Breast epithelium (tissue), 4 donors: Measurements from ENCODE around the gene RFTN1. TPM values are rescaled to one million over a fixed set of nuclear protein-coding genes. Genes with fewer than 3 reads are reported as not detected.
"Not testable (repeated sequence)": the region's sequence is repeated elsewhere in the genome, so short reads cannot be mapped to it uniquely, and the experiment has no call there.

Source experiments
- DNase-seq, 2 donors: peaks; one replicate each; pipeline ENCODE4 v3.0.0-alpha.2; 2019; ENCODE audit warnings: low spot score in 2 of 2
- H3K27ac ChIP-seq, 2 donors: fragments of 200-600 bp; sonication (generic) in 1 of 2; one replicate each; pipeline ENCODE4 v1.5.1; 2016 to 2019; ENCODE audit warnings: mild to moderate bottlenecking in 1 of 2
- H3K27me3 ChIP-seq, 2 donors: fragments of 200-600 bp; sonication (generic) in 1 of 2; one replicate each; pipeline versions ENCODE4 v1.5.1 to v1.6.0; 2017 to 2019; ENCODE audit warnings: control low read depth in 1 of 2, mild to moderate bottlenecking in 1 of 2
- H3K36me3 ChIP-seq: fragments of 200-600 bp; one replicate; pipeline ENCODE4 v1.5.1; 2019
- H3K4me1 ChIP-seq, 2 donors: fragments of 200-600 bp; sonication (generic); one replicate each; pipeline ENCODE4 v1.5.1; 2016 to 2019; ENCODE audit warnings: control low read depth in 1 of 2
- H3K4me3 ChIP-seq, 3 donors: fragments of 200-600 bp; sonication (generic); 1 replicate in 2 of 3; 2 replicates in 1 of 3; pipeline ENCODE4 v1.5.1; 2016 to 2019; ENCODE audit warnings: mild to moderate bottlenecking in 3 of 3, moderate library complexity in 2 of 3
- H3K9me3 ChIP-seq, 2 donors: fragments of 200-600 bp; sonication (generic) in 1 of 2; one replicate each; pipeline ENCODE4 v1.5.1; 2016 to 2019; ENCODE audit warnings: control low read depth in 1 of 2
- POLR2A ChIP-seq: fragments of 450-650 bp; IDR thresholded peaks from one replicate; pipeline ENCODE4 v1.6.1; 2016; ENCODE audit warnings: antibody characterized with exemption, mild to moderate bottlenecking, moderate library complexity
- POLR2AphosphoS5 ChIP-seq, 3 donors: sonication (generic); formaldehyde crosslinking; IDR thresholded peaks; one replicate each; pipeline ENCODE4 v1.6.1; 2017; ENCODE audit warnings: antibody characterized with exemption in 3 of 3
- intact Hi-C: fragments of 100-400 bp; cut with DNase I; formaldehyde crosslinking; loops from one replicate; pipeline ENCODE4 v1.15.1; 2023; ENCODE audit warnings: low total_unique reads
- total RNA-seq, 3 donors: library from RNA; depleted of rRNA; stranded (reverse); fragments of >200 nt; gene quantifications; one replicate each; pipeline ENCODE4 v1.1.0, GENCODE V29; 2016
- TF ChIP-seq, protein P1 (sequence below), 3 donors: fragments of 450-650 bp; IDR thresholded peaks; one replicate each; pipeline ENCODE4 v1.5.1; 2016 to 2017; ENCODE audit warnings: antibody characterized with exemption in 3 of 3, mild to moderate bottlenecking in 3 of 3, moderate library complexity in 3 of 3

RFTN1 gene
- total RNA-seq, 3 donors from 2014 or later, result 13.9 to 108 (median 29.5) TPM

DNA sequence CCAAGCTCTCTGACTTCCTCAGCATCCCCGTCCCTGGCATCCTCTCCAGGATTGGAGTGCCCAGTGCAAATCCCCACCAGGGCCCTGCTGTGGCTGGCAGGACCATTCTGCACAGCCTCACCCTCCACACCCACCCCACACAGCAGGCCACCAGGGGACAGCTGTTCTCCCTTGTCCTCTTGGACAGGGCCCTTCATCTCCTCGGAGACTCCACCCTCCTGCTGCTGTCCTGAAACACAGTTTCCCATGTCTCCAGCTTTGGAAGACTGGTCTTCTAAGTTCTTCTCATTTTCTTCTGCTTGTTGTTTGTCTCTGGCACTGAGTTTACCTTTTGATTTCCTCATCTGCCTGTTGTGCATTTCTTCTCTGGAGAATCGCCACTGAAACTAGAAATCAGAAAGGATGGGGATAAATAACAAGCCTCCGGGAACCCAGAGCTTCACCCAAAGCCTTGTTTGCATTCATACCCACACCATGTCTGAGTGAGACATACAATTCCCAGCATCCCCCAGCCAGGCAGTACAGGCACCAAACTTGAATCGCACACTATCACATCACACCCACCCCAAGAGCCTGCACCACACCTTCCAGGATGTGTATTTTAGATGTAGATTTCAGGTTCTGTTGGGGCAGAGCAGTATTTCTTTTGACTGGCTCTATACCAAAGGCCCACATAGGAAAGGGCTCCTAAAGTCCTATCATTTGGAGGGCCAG is 196.5 kb downstream of the RFTN1 start:
- Histone ChIP-seq H3K27me3 (no peaks in the 10 kb centered on the region), H3K27ac (no peak overlapping the region), H3K36me3 (no peaks in the 10 kb centered on the region), H3K9me3 (no peaks in the 10 kb centered on the region), H3K4me3 (no peak overlapping the region), H3K4me1 (peaks cover 0 to 5% of the 10 kb centered on the region in 2 donors)
- intact Hi-C loops, result loop anchor here (5.0 kb wide), 1 partner anchor 1975 kb away; no protein-coding TSS in a partner anchor
- no peak for TF ChIP-seq POLR2A
- TF ChIP-seq POLR2AphosphoS5 (IDR thresholded peaks at IDR 0.05), result no peak
- DNase-seq, result no peak

DNA sequence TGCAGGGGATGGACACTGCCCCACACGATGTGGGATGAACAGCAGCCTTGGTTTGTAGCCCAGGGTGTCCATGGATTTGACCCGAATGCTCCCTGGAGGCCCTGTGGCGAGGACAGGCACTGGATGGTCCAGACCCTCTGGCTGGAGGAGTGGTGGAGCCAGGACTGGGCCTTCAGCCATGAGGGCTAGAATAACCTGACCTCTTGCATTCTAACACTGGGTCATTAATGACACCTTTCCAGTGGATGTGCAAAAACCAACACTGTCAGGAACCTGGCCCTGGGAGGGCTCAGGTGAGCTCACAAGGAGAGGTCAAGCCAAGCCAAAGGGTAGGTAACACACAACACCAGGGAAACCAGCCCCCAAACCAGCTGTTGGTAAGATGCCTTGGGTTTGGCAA is 197.1 kb downstream of the RFTN1 start:
- Histone ChIP-seq H3K36me3 (no peaks in the 10 kb centered on the region), H3K27me3 (no peaks in the 10 kb centered on the region), H3K4me3 (no peak overlapping the region), H3K27ac (no peak overlapping the region), H3K4me1 (peaks cover 0 to 11% of the 10 kb centered on the region in 2 donors), H3K9me3 (no peaks in the 10 kb centered on the region)
- no peak for DNase-seq
- intact Hi-C loops, result loop anchor here (5.0 kb wide), 1 partner anchor 1976 kb away; no protein-coding TSS in a partner anchor
- no peak for TF ChIP-seq POLR2AphosphoS5 (IDR thresholded peaks at IDR 0.05)
- TF ChIP-seq, protein P1, sequence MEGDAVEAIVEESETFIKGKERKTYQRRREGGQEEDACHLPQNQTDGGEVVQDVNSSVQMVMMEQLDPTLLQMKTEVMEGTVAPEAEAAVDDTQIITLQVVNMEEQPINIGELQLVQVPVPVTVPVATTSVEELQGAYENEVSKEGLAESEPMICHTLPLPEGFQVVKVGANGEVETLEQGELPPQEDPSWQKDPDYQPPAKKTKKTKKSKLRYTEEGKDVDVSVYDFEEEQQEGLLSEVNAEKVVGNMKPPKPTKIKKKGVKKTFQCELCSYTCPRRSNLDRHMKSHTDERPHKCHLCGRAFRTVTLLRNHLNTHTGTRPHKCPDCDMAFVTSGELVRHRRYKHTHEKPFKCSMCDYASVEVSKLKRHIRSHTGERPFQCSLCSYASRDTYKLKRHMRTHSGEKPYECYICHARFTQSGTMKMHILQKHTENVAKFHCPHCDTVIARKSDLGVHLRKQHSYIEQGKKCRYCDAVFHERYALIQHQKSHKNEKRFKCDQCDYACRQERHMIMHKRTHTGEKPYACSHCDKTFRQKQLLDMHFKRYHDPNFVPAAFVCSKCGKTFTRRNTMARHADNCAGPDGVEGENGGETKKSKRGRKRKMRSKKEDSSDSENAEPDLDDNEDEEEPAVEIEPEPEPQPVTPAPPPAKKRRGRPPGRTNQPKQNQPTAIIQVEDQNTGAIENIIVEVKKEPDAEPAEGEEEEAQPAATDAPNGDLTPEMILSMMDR (IDR thresholded peaks at IDR 0.05), result no peak
- TF ChIP-seq POLR2A, result no peak

DNA sequence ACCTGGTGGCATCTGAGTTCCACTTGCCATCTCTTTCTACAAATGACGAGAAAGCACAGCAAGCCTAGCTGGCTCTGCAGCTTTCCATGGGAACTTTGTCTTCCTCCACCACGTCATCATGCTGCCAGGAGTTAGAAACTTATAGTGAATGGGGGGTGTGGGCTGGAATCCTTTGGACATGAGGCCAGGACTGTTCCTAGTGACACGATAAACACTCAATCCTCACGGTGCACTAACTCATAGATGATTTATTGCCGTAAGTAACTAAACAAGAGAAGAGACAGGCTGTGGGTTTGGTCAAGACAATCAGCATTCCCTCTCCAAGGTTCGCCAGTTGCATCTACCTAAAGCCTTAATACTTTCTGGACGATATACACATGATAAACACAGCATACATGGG is 197.9 kb downstream of the RFTN1 start:
- Histone ChIP-seq H3K4me1 (peaks cover 0 to 12% of the 10 kb centered on the region in 2 donors), H3K4me3 (no peak overlapping the region), H3K27me3 (no peaks in the 10 kb centered on the region), H3K9me3 (no peaks in the 10 kb centered on the region), H3K27ac (no peak overlapping the region), H3K36me3 (no peaks in the 10 kb centered on the region)
- intact Hi-C loops, result loop anchor here (5.0 kb wide), 1 partner anchor 1977 kb away; no protein-coding TSS in a partner anchor
- DNase-seq, result no peak
- TF ChIP-seq, protein P1 (IDR thresholded peaks at IDR 0.05), result no peak
- TF ChIP-seq POLR2A (no peak), POLR2AphosphoS5 (IDR thresholded peaks at IDR 0.05) (no peak)

DNA sequence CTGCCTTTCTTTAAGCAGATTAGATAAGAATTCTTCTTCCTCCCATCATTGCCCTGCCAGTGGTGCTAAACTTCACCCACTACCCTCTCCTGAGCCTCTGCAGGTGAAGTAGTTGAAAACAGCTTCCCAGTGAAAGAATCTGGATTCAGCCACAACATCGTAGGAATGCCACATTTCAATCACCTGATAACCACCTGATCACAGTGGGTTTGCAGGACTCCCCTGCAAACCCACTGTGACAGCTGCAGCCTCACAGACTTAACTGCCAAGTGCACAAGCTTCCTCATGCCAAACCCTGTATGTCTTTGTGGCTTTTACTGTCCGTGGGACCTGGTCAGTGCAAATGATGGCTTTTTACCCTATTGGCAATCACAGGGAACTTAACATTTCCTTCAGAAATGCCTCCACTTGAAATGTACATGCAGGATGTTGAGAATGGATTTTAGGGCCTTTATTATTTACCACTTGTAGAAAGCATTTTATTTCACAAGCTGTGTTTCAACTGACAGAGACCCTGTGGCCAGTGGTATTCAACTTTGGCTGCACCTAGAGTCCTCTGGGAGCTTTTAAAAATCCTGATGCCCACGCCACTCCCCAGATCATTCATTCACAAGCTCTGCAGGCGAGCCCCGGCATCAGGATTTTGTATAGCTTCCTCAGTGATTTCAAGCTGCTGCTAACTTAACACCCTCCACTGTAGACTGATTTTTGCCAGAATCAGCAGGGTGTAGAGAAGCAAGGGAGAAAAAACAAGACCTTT is 199.4 kb downstream of the RFTN1 start:
- no peak for DNase-seq
- H3K4me3 ChIP-seq, result no peak overlapping the region
- TF ChIP-seq POLR2A, result no peak
- TF ChIP-seq, protein P1 (IDR thresholded peaks at IDR 0.05), result no peak
- TF ChIP-seq POLR2AphosphoS5 (IDR thresholded peaks at IDR 0.05), result no peak
- H3K27ac ChIP-seq, result no peak overlapping the region
- intact Hi-C loops, result no loop called here
- H3K9me3 ChIP-seq, result no peaks in the 10 kb centered on the region
- H3K27me3 ChIP-seq, result no peaks in the 10 kb centered on the region
- H3K36me3 ChIP-seq, result no peaks in the 10 kb centered on the region
- H3K4me1 ChIP-seq, result peaks cover 0 to 12% of the 10 kb centered on the region in 2 donors

DNA sequence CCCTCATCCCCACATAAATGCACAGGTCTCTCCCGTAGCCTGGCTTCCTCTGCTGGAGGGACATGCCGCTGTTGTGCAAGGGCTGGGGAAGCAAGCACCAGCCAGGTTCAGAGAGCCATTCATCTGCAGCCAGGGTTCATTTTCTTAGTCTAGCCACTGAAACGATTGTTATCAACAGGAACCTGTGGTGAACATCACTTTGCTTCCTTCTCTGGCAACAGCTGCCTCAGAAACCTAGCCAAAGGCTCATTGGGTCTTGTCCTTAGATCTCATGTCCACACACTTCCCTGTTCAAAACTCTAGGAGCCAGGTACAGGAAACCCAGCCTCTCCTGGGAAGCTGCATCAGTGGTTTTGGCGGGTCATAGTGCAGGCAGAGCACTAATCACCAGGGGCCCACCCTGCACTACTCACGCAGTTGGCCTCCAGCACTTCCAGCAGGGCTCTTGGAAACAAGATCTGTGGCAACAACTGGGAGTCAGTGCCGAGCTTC is 201.5 kb downstream of the RFTN1 start:
- Histone ChIP-seq H3K9me3 (no peaks in the 10 kb centered on the region), H3K36me3 (no peaks in the 10 kb centered on the region), H3K4me1 (peaks cover 0 to 12% of the 10 kb centered on the region in 2 donors), H3K27ac (peak overlapping the region; percentile 10 to 33), H3K4me3 (no peak overlapping the region), H3K27me3 (no peaks in the 10 kb centered on the region)
- intact Hi-C loops, result no loop called here
- peak in 1 of 2 donors; percentile 62 for DNase-seq
- no peak for TF ChIP-seq POLR2A
- TF ChIP-seq POLR2AphosphoS5 (IDR thresholded peaks at IDR 0.05), result no peak
- TF ChIP-seq, protein P1 (IDR thresholded peaks at IDR 0.05), result no peak

DNA sequence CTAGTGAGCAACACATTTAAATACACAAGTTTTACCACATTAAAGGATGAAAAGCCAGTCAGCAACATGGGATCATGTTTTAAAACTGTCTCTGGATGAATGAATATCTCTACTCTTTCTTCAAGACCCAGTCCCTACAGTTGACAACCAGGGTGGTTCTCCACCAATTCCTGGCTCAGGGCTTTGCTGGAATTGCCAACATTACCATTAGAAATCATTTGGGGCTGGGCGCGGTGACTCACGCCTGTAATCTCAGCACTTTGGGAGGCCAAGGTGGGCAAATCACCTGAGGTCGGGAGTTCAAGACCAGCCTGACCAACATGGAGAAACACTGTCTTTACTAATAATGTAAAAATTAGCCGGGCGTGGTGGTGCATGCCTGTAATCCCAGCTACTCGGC is 203.0 kb downstream of the RFTN1 start:
- H3K4me1 ChIP-seq, result peaks cover 0 to 12% of the 10 kb centered on the region in 2 donors
- H3K27me3 ChIP-seq, DNase-seq, intact Hi-C loops, H3K4me3 ChIP-seq, H3K36me3 ChIP-seq, H3K9me3 ChIP-seq, H3K27ac ChIP-seq: not testable (repeated sequence)
